Activated naive CD4-positive, alpha-beta T cell treated with anti-CD3 and anti-CD28 coated beads for 36 hours (primary cell): Measurements from ENCODE around the gene CLEC19A. TPM values are rescaled to one million over a fixed set of nuclear protein-coding genes. Genes with fewer than 3 reads are reported as not detected.

Experiments
- CTCF ChIA-PET: fragments of 350-600 bp; sonication (Branson Sonifier 250); formaldehyde crosslinking; loops from one replicate; lab custom pipeline; 2021; ENCODE audit warnings: antibody characterized with exemption; lab: Charles Lee
- DNase-seq: peaks from one replicate; pipeline ENCODE4 v3.0.0-alpha.2; 2020
- H3K27ac Mint-ChIP-seq: one replicate; pipeline ENCODE4 v1.8.0; 2021; ENCODE audit warnings: mild to moderate bottlenecking, mixed read lengths
- H3K27me3 Mint-ChIP-seq: one replicate; pipeline ENCODE4 v1.8.0; 2021; ENCODE audit warnings: low read depth, mixed read lengths
- H3K36me3 Mint-ChIP-seq: one replicate; pipeline ENCODE4 v1.8.0; 2021; ENCODE audit warnings: low read depth, mixed read lengths
- H3K4me1 Mint-ChIP-seq: one replicate; pipeline ENCODE4 v1.8.0; 2021; ENCODE audit warnings: low read depth, mixed read lengths
- H3K4me3 Mint-ChIP-seq: one replicate; pipeline ENCODE4 v1.8.0; 2021; ENCODE audit warnings: mild to moderate bottlenecking, moderate library complexity, mixed read lengths
- H3K9me3 Mint-ChIP-seq: one replicate; pipeline ENCODE4 v1.8.0; 2021; ENCODE audit warnings: mixed read lengths
- intact Hi-C: fragments of 100-400 bp; cut with micrococcal nuclease; formaldehyde crosslinking; loops from one replicate; pipeline ENCODE4 v1.15.1; 2023
- total RNA-seq, 2 experiments: library from RNA; stranded (reverse); gene quantifications; one replicate each; pipeline ENCODE4 v1.2.3, GENCODE V29; 2021

Gene CLEC19A
- not detected for total RNA-seq

- no peaks in the 10 kb centered on the region for H3K9me3 Mint-ChIP-seq
- CTCF ChIA-PET, result interaction anchor here (0.6 to 0.7 kb wide), 3 partner anchors 80 to 218 kb away, joined by 3 read pairs; no protein-coding TSS in a partner anchor
- intact Hi-C loops, result no loop called here
- no peak for DNase-seq
- H3K4me3 Mint-ChIP-seq, result no peak within 1 kb of the TSS
- H3K27ac Mint-ChIP-seq, result no peak within 1 kb of the TSS
- H3K36me3 Mint-ChIP-seq, result no peaks in the 10 kb centered on the region
- peaks cover 3% of the 10 kb centered on the region for H3K4me1 Mint-ChIP-seq
- H3K27me3 Mint-ChIP-seq, result peaks cover 3% of the 10 kb centered on the region
Observed at GRCh38 chr16:19285431-19285830, at the start of gene CLEC19A. Gene CLEC19A, plus strand, starts transcription at chr16:19285731. Its CDS starts 121 bp downstream, at chr16:19285852.

GRCh38 chr16:19235886-19236285, 49.6 kb upstream of the CLEC19A start:
- Mint-ChIP-seq H3K9me3 (peaks cover 19% of the 10 kb centered on the region), H3K36me3 (peaks cover 3% of the 10 kb centered on the region), H3K4me1 (no peaks in the 10 kb centered on the region), H3K27me3 (no peaks in the 10 kb centered on the region), H3K27ac (no peak overlapping the region), H3K4me3 (no peak overlapping the region)
- DNase-seq, result no peak
- CTCF ChIA-PET, result no interaction called here
- intact Hi-C loops, result no loop called here

GRCh38 chr16:19236561-19237209, 48.8 kb upstream of the CLEC19A start:
- intact Hi-C loops, result no loop called here
- H3K4me3 Mint-ChIP-seq, result no peak overlapping the region
- no peaks in the 10 kb centered on the region for H3K4me1 Mint-ChIP-seq
- peaks cover 3% of the 10 kb centered on the region for H3K36me3 Mint-ChIP-seq
- no peak overlapping the region for H3K27ac Mint-ChIP-seq
- peaks cover 19% of the 10 kb centered on the region for H3K9me3 Mint-ChIP-seq
- CTCF ChIA-PET, result interaction anchor here (0.6 kb wide), 1 partner anchor 82 kb away, joined by 7 read pairs; no protein-coding TSS in a partner anchor
- no peak for DNase-seq
- no peaks in the 10 kb centered on the region for H3K27me3 Mint-ChIP-seq

- no peak overlapping the region for H3K27ac Mint-ChIP-seq
- H3K27me3 Mint-ChIP-seq, result no peaks in the 10 kb centered on the region
- H3K36me3 Mint-ChIP-seq, result peaks cover 3% of the 10 kb centered on the region
- H3K9me3 Mint-ChIP-seq, result peaks cover 19% of the 10 kb centered on the region
- no peaks in the 10 kb centered on the region for H3K4me1 Mint-ChIP-seq
- intact Hi-C loops, result no loop called here
- no peak overlapping the region for H3K4me3 Mint-ChIP-seq
- DNase-seq, result no peak
- CTCF ChIA-PET, result interaction anchor here (1.2 kb wide), 1 partner anchor 126 kb away, joined by 3 read pairs; no protein-coding TSS in a partner anchor
Observed at GRCh38 chr16:19238406-19238805, 47.1 kb upstream of the CLEC19A start.

GRCh38 chr16:19239511-19240155, 45.9 kb upstream of the CLEC19A start:
- Mint-ChIP-seq H3K4me1 (no peaks in the 10 kb centered on the region), H3K36me3 (peaks cover 3% of the 10 kb centered on the region), H3K9me3 (peaks cover 19% of the 10 kb centered on the region), H3K27ac (no peak overlapping the region), H3K27me3 (no peaks in the 10 kb centered on the region), H3K4me3 (no peak overlapping the region)
- CTCF ChIA-PET, result interaction anchor here (1.2 kb wide), 1 partner anchor 127 kb away, joined by 3 read pairs; no protein-coding TSS in a partner anchor
- DNase-seq, result no peak
- intact Hi-C loops, result no loop called here

GRCh38 chr16:19240494-19240893, 45.0 kb upstream of the CLEC19A start:
- Mint-ChIP-seq H3K4me3 (no peak overlapping the region), H3K36me3 (peaks cover 3% of the 10 kb centered on the region)
- intact Hi-C loops, result no loop called here

GRCh38 chr16:19241512-19241911, 44.0 kb upstream of the CLEC19A start:
- CTCF ChIA-PET, result no interaction called here
- Mint-ChIP-seq H3K27ac (no peak overlapping the region), H3K4me1 (no peaks in the 10 kb centered on the region), H3K9me3 (peaks cover 8% of the 10 kb centered on the region), H3K27me3 (no peaks in the 10 kb centered on the region), H3K36me3 (peaks cover 3% of the 10 kb centered on the region), H3K4me3 (no peak overlapping the region)
- no peak for DNase-seq
- intact Hi-C loops, result no loop called here

More at GRCh38 chr16:19240494-19240893, 45.0 kb upstream of the CLEC19A start:
- Mint-ChIP-seq H3K27ac (no peak overlapping the region), H3K4me1 (no peaks in the 10 kb centered on the region), H3K9me3 (peaks cover 11% of the 10 kb centered on the region), H3K27me3 (no peaks in the 10 kb centered on the region)
- DNase-seq, result no peak
- CTCF ChIA-PET, result no interaction called here

- DNase-seq, result no peak
- Mint-ChIP-seq H3K4me3 (no peak overlapping the region), H3K27me3 (no peaks in the 10 kb centered on the region), H3K36me3 (peaks cover 3% of the 10 kb centered on the region), H3K9me3 (peaks cover 10% of the 10 kb centered on the region), H3K27ac (no peak overlapping the region), H3K4me1 (no peaks in the 10 kb centered on the region)
- CTCF ChIA-PET, result no interaction called here
- intact Hi-C loops, result no loop called here
Observed at GRCh38 chr16:19242186-19242585, 43.3 kb upstream of the CLEC19A start.

GRCh38 chr16:19242987-19243575, 42.5 kb upstream of the CLEC19A start:
- H3K4me3 Mint-ChIP-seq, result no peak overlapping the region
- H3K27ac Mint-ChIP-seq, result no peak overlapping the region
- no peak for DNase-seq
- intact Hi-C loops, result no loop called here
- CTCF ChIA-PET, result no interaction called here
- H3K4me1 Mint-ChIP-seq, result no peaks in the 10 kb centered on the region
- peaks cover 8% of the 10 kb centered on the region for H3K9me3 Mint-ChIP-seq
- no peaks in the 10 kb centered on the region for H3K27me3 Mint-ChIP-seq
- peaks cover 3% of the 10 kb centered on the region for H3K36me3 Mint-ChIP-seq

GRCh38 chr16:19245326-19245925, 40.1 kb upstream of the CLEC19A start:
- no peaks in the 10 kb centered on the region for H3K27me3 Mint-ChIP-seq
- no peak for DNase-seq
- H3K4me1 Mint-ChIP-seq, result no peaks in the 10 kb centered on the region
- no peak overlapping the region for H3K27ac Mint-ChIP-seq
- H3K36me3 Mint-ChIP-seq, result no peaks in the 10 kb centered on the region
- H3K4me3 Mint-ChIP-seq, result no peak overlapping the region
- intact Hi-C loops, result no loop called here
- CTCF ChIA-PET, result no interaction called here
- peaks cover 3% of the 10 kb centered on the region for H3K9me3 Mint-ChIP-seq

- H3K27ac Mint-ChIP-seq, result no peak overlapping the region
- no peaks in the 10 kb centered on the region for H3K9me3 Mint-ChIP-seq
- no peaks in the 10 kb centered on the region for H3K4me1 Mint-ChIP-seq
- H3K36me3 Mint-ChIP-seq, result no peaks in the 10 kb centered on the region
- CTCF ChIA-PET, result no interaction called here
- no peak overlapping the region for H3K4me3 Mint-ChIP-seq
- no peak for DNase-seq
- H3K27me3 Mint-ChIP-seq, result peaks cover 10% of the 10 kb centered on the region
- intact Hi-C loops, result no loop called here
Observed at GRCh38 chr16:19252904-19253303, 32.6 kb upstream of the CLEC19A start.

GRCh38 chr16:19254611-19255010, 30.9 kb upstream of the CLEC19A start:
- Mint-ChIP-seq H3K36me3 (no peaks in the 10 kb centered on the region), H3K4me1 (no peaks in the 10 kb centered on the region), H3K27me3 (peaks cover 14% of the 10 kb centered on the region), H3K4me3 (no peak overlapping the region), H3K27ac (no peak overlapping the region), H3K9me3 (no peaks in the 10 kb centered on the region)
- CTCF ChIA-PET, result no interaction called here
- intact Hi-C loops, result no loop called here
- no peak for DNase-seq
